Ramos (cell line): Measurements from ENCODE around the gene TFEC.
"Not testable (repeated sequence)": the region's sequence is repeated elsewhere in the genome, so short reads cannot be mapped to it uniquely, and the experiment has no call there.

ENCODE experiments used
- in situ Hi-C: fragments of 300-500 bp; cut with MboI; formaldehyde crosslinking; loops from one replicate; pipeline ENCODE4 v1.14.3; 2022; ENCODE audit warnings: low sequenced_read_pairs; ENCODE audit not compliant: unreplicated experiment

Gene TFEC

GRCh38 chr7:116030651-116031276 is at the start of gene TFEC:
TSS of gene TFEC (minus strand) at chr7:116030763. CDS start at chr7:115984441, 46,322 bp downstream.
- in situ Hi-C loops = no loop called here

DNA sequence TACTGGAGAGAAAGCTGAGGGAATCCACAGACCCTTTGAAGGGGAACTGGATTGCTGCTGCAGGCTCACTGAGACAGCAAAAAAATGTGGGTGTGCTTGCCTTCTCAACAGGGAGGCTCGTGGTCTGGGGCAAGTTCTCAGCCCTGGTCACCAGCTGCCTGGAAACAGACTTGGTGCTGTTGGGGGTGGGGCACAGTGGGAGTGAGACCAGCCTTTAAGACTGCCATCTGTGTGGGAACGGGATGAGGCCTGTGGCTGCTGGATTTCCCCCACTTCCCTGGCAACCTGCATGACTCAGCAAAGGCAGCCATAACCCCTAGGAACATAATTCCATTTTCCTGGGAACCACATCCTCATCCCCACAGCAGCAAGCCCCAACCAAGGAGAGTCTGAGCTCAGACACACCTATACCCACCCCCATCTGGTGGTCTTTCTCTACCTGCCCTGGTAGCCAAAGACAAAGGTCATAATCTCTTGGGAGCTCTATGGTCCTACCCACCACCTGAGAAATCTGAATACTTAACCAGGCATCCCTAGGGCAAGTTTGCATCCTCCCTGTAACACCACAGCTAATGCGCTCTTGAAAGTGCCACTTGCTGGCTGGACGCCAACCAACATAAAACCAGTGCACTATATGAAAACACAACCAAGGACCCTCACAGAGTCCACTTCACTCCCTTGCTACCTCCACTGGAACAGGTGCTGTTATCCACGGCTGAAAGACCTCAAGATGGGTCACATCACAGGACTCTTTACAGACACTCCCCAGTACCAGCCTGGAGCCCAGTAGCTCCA is 45.0 kb upstream of the TFEC start:
- in situ Hi-C loops = no loop called here

DNA sequence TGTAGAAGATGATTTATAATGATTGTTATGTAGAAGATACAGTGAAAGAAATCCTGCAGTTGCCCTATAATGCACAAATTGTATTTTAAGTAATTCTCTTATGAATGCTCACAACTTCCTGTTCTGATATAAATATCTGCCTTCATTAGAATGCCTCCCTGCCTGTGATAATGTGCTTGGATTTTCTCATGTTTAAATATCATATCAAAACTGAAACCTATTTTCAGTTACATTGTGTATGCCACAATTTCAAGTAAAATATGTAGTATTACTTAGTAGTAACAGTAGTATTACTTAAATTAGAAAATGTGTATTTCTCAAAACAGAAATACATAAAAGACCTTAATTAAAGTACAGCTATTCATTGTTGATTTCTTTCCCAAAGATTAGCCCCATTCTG is 41.1 kb upstream of the TFEC start:
- in situ Hi-C loops = no loop called here

DNA sequence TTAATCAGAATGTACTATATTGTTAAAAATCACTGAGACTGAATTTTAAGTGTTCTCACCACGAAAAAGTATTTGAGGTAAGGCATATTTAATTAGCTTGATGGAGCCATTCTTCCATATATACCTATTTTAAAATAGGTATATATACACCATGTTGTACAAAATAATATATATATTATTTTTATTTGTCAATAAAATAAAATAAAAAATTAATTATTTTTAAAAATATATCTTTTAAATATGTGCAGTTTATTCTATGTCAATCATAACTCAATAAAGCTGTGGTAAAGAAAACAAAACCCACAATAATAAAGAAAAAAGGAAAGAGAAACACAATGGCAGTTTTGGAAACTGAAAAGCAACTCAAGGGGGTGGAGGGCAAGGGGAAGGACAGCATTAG is 33.6 kb upstream of the TFEC start:
- in situ Hi-C loops = no loop called here

GRCh38 chr7:116062666-116063065 is 32.1 kb upstream of the TFEC start:
- in situ Hi-C loops = no loop called here

- in situ Hi-C loops = no loop called here
Measured at GRCh38 chr7:116052006-116052405, 21.4 kb upstream of the TFEC start.

DNA sequence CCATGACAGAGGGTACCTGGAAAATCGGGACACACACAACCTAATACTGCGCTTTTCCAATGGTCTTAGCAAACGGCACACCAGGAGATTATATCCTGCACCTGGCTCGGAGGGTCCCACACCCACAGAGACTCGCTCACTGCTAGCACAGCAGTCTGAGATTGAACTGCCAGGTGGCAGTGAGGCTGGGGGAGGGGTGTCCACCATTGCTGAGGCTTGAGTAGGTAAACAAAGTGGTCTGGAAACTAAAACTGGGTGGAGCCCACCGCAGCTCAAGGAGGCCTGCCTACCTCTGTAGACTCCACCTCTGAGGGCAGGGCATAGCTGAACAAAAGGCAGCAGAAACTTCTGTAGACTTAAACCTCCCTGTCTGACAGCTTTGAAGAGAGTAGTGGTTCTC is 16.7 kb upstream of the TFEC start:
- in situ Hi-C loops = not testable (repeated sequence)

DNA sequence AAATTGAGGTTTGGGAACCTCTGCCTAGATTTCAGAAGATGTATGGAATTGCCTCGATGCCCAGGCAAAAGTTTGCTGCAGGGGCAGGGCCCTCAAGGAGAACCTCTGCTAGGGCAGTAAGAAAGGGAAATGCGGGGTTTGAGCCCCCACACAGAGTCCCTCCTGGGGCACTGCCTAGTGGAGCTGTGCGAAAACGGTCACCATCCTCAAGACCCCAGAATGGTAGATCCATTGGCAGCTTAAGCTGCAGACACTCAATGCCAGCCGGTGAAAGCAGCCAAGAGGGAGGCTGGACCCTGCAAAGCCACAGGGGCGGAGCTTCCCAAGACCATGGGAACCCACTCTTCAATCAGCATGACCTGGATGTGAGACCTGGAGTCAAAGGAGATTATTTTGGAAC is 15.0 kb upstream of the TFEC start:
- in situ Hi-C loops = no loop called here

- in situ Hi-C loops = no loop called here
Measured at GRCh38 chr7:116041615-116042014, 11.1 kb upstream of the TFEC start.

DNA sequence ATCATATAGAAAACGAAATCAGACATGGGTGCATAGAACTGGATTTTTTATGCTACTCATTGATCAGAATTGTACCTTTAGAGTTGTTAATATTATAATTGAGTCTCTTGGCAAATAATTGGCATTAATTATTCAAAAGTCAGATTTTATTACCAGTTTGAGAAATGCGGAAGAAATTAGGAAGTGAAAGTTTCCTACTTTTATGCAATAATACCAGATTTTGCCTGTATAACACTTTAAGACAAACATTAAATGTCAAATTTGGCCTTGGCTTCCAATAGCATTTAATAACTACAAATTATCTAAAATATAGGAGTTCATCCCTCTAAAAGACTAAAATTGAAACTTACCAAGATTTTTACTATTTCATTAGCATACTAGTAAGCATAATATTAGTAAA is 6.8 kb upstream of the TFEC start:
- in situ Hi-C loops = no loop called here

DNA sequence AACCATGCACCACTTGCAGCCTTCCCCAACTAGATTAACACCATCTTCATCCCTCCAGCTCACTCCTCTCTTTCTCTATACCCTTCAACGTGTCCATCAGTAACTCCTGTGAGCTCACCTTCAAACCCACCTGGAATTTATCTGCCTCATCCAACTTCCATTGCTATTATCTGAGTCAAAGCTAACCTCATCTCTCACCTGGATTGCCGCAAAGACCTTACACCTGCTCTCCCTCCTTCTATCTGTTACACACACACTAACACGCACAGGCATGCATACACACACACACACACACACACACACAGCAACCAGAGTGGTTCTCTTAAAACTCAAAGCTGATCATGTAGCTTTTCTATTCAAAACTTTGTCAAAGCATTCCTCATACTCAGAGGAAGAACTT is 3.8 kb upstream of the TFEC start:
- in situ Hi-C loops = no loop called here

- in situ Hi-C loops = no loop called here
Measured at GRCh38 chr7:116032886-116033285, 2.3 kb upstream of the TFEC start.

- in situ Hi-C loops = no loop called here
Measured at GRCh38 chr7:116028787-116029186, 1.8 kb downstream of the TFEC start.

GRCh38 chr7:116027786-116028185 is 2.8 kb downstream of the TFEC start:
- in situ Hi-C loops = no loop called here

- in situ Hi-C loops = no loop called here
Measured at GRCh38 chr7:116024826-116025809, 5.4 kb downstream of the TFEC start.

DNA sequence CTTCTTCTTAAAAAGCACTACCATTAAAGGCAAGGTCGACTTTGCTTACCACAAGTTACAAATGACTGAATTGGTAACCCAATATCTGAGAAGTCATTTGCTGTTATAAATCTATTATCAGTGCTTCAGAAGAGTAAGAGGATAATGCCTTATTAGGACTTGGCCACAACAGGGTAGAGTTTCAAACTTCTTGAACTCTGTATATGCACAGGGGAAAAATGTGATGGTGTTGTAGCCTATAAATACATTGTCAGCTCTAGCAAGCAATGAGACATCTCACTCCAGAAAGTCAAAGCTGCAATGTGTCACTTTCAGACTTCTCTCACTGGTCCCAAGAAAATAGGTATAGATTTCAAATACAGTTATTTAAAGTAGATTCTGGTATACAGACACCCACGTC is 9.3 kb downstream of the TFEC start:
- in situ Hi-C loops = no loop called here

DNA sequence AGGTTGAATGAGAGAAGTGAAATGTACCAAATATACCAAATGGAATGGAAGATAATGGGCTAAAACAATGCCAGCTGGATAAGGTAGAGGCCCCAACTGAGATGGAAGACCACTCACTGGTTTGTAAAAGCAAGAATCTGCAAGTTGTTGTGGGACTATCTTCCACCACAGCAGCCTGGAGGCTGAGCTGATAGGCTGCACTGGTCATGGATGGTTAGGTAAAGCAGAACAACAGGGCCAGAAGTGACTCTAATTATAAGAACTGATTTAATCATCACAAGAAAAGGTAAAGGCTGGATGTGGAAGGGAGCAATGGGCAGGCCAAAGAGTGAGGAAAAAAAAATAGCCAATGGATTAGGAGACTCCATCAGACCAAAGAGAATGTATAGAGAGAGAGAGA is 11.8 kb downstream of the TFEC start:
- in situ Hi-C loops = no loop called here

DNA sequence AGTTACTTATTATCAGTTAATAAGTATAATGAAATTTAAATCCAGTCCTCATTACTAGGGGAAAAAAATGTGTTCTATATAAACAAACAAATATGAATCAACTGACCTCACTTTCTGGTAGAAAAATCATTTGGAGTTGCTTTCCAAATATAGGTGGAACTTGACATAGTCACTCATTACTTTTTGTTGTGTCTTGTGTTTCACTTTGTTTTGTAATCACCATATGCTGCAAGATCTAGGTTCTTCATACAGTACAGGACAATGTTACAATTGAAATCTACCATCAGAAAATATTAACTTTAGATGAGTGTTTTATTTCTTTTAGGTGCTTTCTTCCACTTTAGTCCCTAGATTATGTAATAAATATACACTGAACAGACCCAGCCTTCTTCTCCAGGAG is 16.9 kb downstream of the TFEC start:
- in situ Hi-C loops = no loop called here

DNA sequence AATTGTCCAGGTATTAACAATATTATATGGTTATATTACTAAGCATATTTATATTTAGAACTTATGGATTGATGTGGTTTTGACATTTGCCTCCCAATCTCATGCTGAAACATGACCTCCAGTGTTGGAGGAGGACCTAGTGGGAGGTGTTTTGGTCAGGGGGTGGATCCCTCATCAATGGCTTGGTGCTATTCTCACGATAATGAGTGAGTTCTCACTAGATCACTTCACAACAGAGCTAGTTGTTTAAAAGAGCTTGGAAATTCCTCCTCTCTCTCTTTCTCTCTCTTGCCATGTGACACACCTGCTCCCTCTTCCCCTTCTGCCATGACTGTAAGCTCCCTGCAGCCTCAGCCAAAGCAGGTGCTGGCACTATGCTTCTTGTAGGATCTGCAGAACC is 19.0 kb downstream of the TFEC start:
- in situ Hi-C loops = no loop called here

DNA sequence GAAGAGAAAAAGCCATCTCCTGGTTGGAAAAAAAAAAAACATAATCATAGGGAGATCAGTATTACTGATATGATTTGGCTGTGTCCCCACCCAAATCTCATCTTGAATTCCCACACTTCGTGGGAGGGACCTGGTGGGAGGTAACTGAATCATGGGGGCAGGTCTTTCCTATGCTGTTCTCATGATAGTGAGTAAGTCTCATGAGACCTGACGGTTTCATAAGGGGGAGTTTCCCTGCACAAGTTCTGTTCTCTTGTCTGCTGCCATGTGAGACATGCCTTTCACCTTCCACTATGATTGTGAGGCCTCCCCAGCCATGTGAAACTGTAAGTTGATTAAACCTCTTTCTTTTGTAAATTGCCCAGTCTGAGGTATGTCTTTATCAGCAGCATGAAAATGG is 25.8 kb downstream of the TFEC start:
- in situ Hi-C loops = not testable (repeated sequence)

DNA sequence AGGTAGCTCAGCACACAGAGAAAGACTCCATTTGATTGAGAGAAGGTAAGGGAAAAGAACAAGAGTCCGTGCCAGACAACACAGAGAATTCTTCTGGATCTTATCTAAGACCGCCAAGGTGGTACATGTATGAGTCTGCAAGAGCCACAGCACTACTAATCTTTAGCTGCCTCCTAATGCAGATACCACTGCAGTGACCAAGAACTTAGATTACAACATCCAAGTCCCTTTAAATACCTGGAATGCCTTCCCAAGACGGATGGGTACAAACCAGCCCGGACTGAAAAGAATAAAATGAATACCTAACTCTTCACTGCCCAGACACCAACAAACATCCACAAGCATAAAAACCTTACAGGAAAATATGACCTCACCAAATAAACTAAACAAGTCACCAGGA is 33.3 kb downstream of the TFEC start:
- in situ Hi-C loops = no loop called here
